Gastrocnemius medialis (tissue), 4 donors: ENCODE results near the gene SLC41A3.

Experiments used
- POLR2A ChIP-seq, 2 donors: fragments of 450-650 bp; IDR thresholded peaks; one replicate each; pipeline ENCODE4 v1.6.1; 2017; ENCODE audit warnings: antibody characterized with exemption in 2 of 2, mild to moderate bottlenecking in 2 of 2, moderate library complexity in 2 of 2
- TF ChIP-seq, protein P1 (sequence below), 5 experiments: fragments of 450-650 bp in 3 of 5; fragments of 200-600 bp in 2 of 5; sonication (generic) in 2 of 5; IDR thresholded peaks in 4 of 5; conservative IDR thresholded peaks in 1 of 5; 1 replicate in 4 of 5; 2 replicates in 1 of 5; pipeline ENCODE4 v1.5.1; 2016 to 2019; ENCODE audit warnings: antibody characterized with exemption in 5 of 5, mild to moderate bottlenecking in 3 of 5, moderate library complexity in 3 of 5

GRCh38 chr3:126085276-126085675 lies 1.4 kb upstream of the SLC41A3 start:
- TF ChIP-seq, protein P1, sequence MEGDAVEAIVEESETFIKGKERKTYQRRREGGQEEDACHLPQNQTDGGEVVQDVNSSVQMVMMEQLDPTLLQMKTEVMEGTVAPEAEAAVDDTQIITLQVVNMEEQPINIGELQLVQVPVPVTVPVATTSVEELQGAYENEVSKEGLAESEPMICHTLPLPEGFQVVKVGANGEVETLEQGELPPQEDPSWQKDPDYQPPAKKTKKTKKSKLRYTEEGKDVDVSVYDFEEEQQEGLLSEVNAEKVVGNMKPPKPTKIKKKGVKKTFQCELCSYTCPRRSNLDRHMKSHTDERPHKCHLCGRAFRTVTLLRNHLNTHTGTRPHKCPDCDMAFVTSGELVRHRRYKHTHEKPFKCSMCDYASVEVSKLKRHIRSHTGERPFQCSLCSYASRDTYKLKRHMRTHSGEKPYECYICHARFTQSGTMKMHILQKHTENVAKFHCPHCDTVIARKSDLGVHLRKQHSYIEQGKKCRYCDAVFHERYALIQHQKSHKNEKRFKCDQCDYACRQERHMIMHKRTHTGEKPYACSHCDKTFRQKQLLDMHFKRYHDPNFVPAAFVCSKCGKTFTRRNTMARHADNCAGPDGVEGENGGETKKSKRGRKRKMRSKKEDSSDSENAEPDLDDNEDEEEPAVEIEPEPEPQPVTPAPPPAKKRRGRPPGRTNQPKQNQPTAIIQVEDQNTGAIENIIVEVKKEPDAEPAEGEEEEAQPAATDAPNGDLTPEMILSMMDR (IDR thresholded peaks at IDR 0.05 in 4 of 5, conservative IDR thresholded peaks at IDR 0.05 in 1 of 5), result no peak
- no peak for TF ChIP-seq POLR2A (IDR thresholded peaks at IDR 0.05)
